GM23248 (cell line): ENCODE results near the gene BAIAP2.

Source experiments
- EZH2 ChIP-seq: fragments of 200-600 bp; sonication (generic); IDR thresholded peaks from 2 replicates; pipeline ENCODE4 v1.6.1; 2018; ENCODE audit warnings: antibody characterized with exemption, mild to moderate bottlenecking; ENCODE audit not compliant: insufficient read depth, poor library complexity, severe bottlenecking
- EZH2phosphoT487 ChIP-seq: fragments of 200-600 bp; sonication (generic); IDR thresholded peaks from 2 replicates; pipeline ENCODE4 v1.6.1; 2018; ENCODE audit warnings: antibody characterized with exemption, moderate library complexity, mild to moderate bottlenecking, low read depth; ENCODE audit not compliant: insufficient read depth

DNA sequence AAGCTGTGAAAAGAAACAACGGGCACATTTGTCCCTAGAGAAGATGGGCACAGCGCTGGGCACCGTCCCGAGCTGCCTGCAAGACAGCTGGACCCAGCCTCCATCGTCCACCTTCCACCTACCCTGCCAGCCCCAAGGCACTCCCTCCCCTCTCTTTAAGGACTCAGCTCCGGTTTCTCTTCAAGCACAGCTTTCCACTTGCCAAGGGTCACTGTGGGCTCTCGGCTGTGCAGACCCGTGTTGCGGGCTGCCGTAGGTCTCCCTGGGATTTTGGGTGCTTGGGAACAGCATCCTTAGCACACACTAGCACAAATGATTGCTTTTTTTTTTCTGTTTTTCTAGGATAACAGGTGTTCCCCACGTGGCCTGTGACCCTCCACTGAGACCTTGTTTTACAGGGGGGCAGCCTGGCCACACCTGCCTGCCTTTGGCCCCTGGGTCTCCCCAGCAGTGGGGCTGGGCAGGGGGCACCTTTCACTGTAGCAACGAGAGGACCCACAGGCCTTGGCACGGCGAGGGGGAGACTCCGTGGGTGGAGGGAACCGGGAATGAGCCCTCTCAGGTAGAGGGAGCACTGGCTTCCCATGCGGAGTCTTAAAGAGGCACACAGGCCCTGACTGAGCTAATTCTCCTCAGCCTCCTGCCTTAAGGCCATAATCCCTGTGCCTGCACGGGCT, 41.9 kb upstream of the BAIAP2 start:
- TF ChIP-seq EZH2: no peak
- TF ChIP-seq EZH2phosphoT487: no peak
